WTC11 (cell line): Measurements from ENCODE around the gene ATP2A3. TPM values are rescaled to one million over a fixed set of nuclear protein-coding genes. Genes with fewer than 3 reads are reported as not detected.

Source experiments
- ATAC-seq: fragments of 200-7000 bp; cut with Tn5 transposase; 2 replicates; pipeline ENCODE4 v1.10.0; 2021; ENCODE audit warnings: mild to moderate bottlenecking, moderate library complexity
- CTCF ChIA-PET: fragments of 300-600 bp; sonication (Branson Sonifier 250); formaldehyde crosslinking; loops from one replicate; lab custom pipeline; 2021; ENCODE audit warnings: antibody characterized with exemption; lab: Charles Lee
- POLR2A ChIA-PET: fragments of 350-600 bp; sonication (Branson Sonifier 250); formaldehyde crosslinking; loops from one replicate; lab custom pipeline; 2021; ENCODE audit warnings: antibody characterized with exemption; lab: Charles Lee
- DNase-seq: peaks from one replicate; pipeline ENCODE4 v3.0.0; 2021; ENCODE audit warnings: low spot score
- H3K27ac Mint-ChIP-seq: 2 replicates; pipeline ENCODE4 v1.8.0; 2021; ENCODE audit warnings: mixed read lengths
- H3K27me3 Mint-ChIP-seq: 2 replicates; pipeline ENCODE4 v1.8.0; 2021; ENCODE audit warnings: low read depth, mild to moderate bottlenecking, moderate library complexity, mixed read lengths
- H3K36me3 Mint-ChIP-seq: 2 replicates; pipeline ENCODE4 v1.8.0; 2021; ENCODE audit warnings: mixed read lengths
- H3K4me1 Mint-ChIP-seq: 2 replicates; pipeline ENCODE4 v1.8.0; 2022; ENCODE audit warnings: mixed read lengths
- H3K4me3 Mint-ChIP-seq: 2 replicates; pipeline ENCODE4 v1.8.0; 2021; ENCODE audit warnings: mild to moderate bottlenecking, moderate library complexity, mixed read lengths
- H3K9me3 Mint-ChIP-seq: 2 replicates; pipeline ENCODE4 v1.8.0; 2021; ENCODE audit warnings: mixed read lengths
- ETV6 ChIP-seq: sonication (generic); formaldehyde crosslinking; IDR thresholded peaks from 2 replicates; pipeline ENCODE4 v1.8.1; 2022; ENCODE audit warnings: mild to moderate bottlenecking, missing genetic modification reagents
- FOXP1 ChIP-seq: sonication (generic); formaldehyde crosslinking; IDR thresholded peaks from 2 replicates; pipeline ENCODE4 v1.8.0; 2022; ENCODE audit warnings: missing genetic modification reagents, mild to moderate bottlenecking, moderate library complexity, borderline replicate concordance
- GTF2I ChIP-seq: fragments of 250-450 bp; sonication (Bioruptor Pico); conservative IDR thresholded peaks from 2 replicates; pipeline ENCODE4 v1.4.0; 2021; ENCODE audit warnings: mild to moderate bottlenecking
- NFE2L1 ChIP-seq: sonication (generic); formaldehyde crosslinking; IDR thresholded peaks from 2 replicates; pipeline ENCODE4 v1.8.1; 2023; ENCODE audit warnings: missing genetic modification reagents
- NFYB ChIP-seq: sonication (generic); formaldehyde crosslinking; conservative IDR thresholded peaks from 2 replicates; pipeline ENCODE4 v1.8.0; 2022; ENCODE audit warnings: low read depth, missing genetic modification reagents
- SP1 ChIP-seq: sonication (generic); formaldehyde crosslinking; conservative IDR thresholded peaks from 2 replicates; pipeline ENCODE4 v1.8.1; 2022; ENCODE audit warnings: missing genetic modification reagents
- TCF7 ChIP-seq: sonication (generic); formaldehyde crosslinking; IDR thresholded peaks from 2 replicates; pipeline ENCODE4 v1.8.0; 2022; ENCODE audit warnings: mild to moderate bottlenecking, low read depth, missing genetic modification reagents, moderate library complexity
- ZNF138 ChIP-seq: sonication (generic); formaldehyde crosslinking; conservative IDR thresholded peaks from 2 replicates; pipeline ENCODE4 v1.8.1; 2022; ENCODE audit warnings: mild to moderate bottlenecking, moderate library complexity, missing genetic modification reagents
- ZNF423 ChIP-seq: fragments of 250-450 bp; sonication (Bioruptor Pico); IDR thresholded peaks from 2 replicates; pipeline ENCODE4 v2.1.2; 2022; ENCODE audit warnings: mild to moderate bottlenecking, moderate library complexity
- total RNA-seq: library from RNA; stranded (reverse); gene quantifications from 3 replicates; pipeline ENCODE4 v1.2.3, GENCODE V29; 2021
- TF ChIP-seq, protein P1 (sequence below): sonication (generic); formaldehyde crosslinking; IDR thresholded peaks from 2 replicates; pipeline ENCODE4 v1.8.1; 2023; ENCODE audit warnings: mild to moderate bottlenecking, moderate library complexity, missing genetic modification reagents
- TF ChIP-seq, protein P2 (sequence below): sonication (generic); formaldehyde crosslinking; IDR thresholded peaks from 2 replicates; pipeline ENCODE4 v1.8.0; 2022; ENCODE audit warnings: mild to moderate bottlenecking, missing genetic modification reagents
- TF ChIP-seq, protein P3 (sequence below): sonication (generic); formaldehyde crosslinking; IDR thresholded peaks from 2 replicates; pipeline ENCODE4 v1.8.1; 2022; ENCODE audit warnings: mild to moderate bottlenecking, moderate library complexity, missing genetic modification reagents
- TF ChIP-seq, protein P4 (sequence below): sonication (generic); formaldehyde crosslinking; IDR thresholded peaks from 2 replicates; pipeline ENCODE4 v1.8.1; 2023; ENCODE audit warnings: mild to moderate bottlenecking, missing genetic modification reagents
- TF ChIP-seq, protein P5 (sequence below): fragments of 250-450 bp; sonication (Bioruptor Pico); IDR thresholded peaks from 2 replicates; pipeline ENCODE4 v2.1.2; 2022; ENCODE audit warnings: mild to moderate bottlenecking, moderate library complexity
- TF ChIP-seq, protein P6 (sequence below): sonication (generic); formaldehyde crosslinking; IDR thresholded peaks from 2 replicates; pipeline ENCODE4 v1.8.0; 2022; ENCODE audit warnings: mild to moderate bottlenecking, missing genetic modification reagents
- TF ChIP-seq, protein P7 (sequence below): sonication (generic); formaldehyde crosslinking; IDR thresholded peaks from 2 replicates; pipeline ENCODE4 v1.8.1; 2023; ENCODE audit warnings: mild to moderate bottlenecking, missing genetic modification reagents, moderate library complexity

ATP2A3 gene
- total RNA-seq, 1 experiment from 2014 or later = 37.8 TPM

DNA sequence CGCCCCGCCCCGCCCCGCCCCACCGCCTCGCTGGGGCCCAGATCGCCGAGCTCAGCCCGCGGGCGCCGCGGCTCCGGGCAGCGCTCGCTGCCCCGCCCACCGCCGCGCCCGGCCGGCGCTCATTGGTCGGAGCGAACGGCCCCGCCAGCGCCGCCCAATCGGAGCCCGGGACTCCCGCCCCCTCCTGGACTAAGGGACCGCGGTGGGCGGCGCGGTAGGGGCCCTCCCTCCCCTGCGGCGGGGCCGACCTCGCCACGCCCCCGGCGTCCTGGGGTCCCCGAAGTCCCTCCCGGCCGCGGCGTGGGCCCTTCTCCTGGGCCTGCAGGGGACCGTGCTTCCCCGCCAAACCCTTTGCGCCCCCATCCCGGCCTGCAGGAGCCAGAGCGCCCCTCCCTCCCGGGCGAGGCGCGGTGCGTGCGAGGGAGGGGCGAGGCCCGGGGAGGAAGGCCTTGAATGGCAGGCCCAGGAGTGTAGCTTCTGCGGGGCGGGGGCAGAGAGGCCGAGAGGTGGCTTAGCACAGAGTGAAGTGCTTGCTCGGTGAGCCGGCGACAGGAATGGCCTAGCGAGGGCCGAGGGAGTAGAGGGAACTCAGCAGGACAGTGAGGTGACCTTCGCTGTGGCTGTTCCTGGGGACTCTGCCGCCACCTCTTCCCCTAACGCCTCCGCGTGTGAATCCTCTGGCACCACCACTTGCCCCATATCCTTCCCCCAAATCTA is 71.1 kb downstream of the ATP2A3 start, which contains the start of gene CAMKK1:
Gene CAMKK1 (minus strand): TSS at position 51 of the 717 bp plus-strand sequence. CDS start 7,366 bp downstream, outside the sequence.
- TF ChIP-seq TCF7 (CRISPR knock-in tag) = no peak
- TF ChIP-seq FOXP1 = peak; percentile 58; the same call in 1 of the 2 replicates
- peak; percentile 93 for TF ChIP-seq ZNF423 (CRISPR knock-in tag)
- peak; percentile 66 for TF ChIP-seq NFYB (CRISPR knock-in tag)
- TF ChIP-seq SP1 = peak; percentile 86
- TF ChIP-seq, all 79 proteins: peak for 4
- ChIA-PET POLR2A (interaction anchor here (0.5 to 1.2 kb wide), 2 partner anchors 47 to 1955 kb away, joined by 4 to 7 read pairs; partner anchors contain the start of gene NCBP3), CTCF (interaction anchor here (0.6 to 2.9 kb wide), 13 partner anchors 10 to 211 kb away, joined by 3 to 22 read pairs (median 4); partner anchors contain the start of genes NCBP3 and P2RX1)
- Mint-ChIP-seq H3K4me1 (peaks cover 29% of the 10 kb centered on the region), H3K36me3 (no peaks in the 10 kb centered on the region), H3K4me3 (peak within 1 kb of the TSS; percentile 68), H3K9me3 (no peaks in the 10 kb centered on the region), H3K27ac (peak within 1 kb of the TSS; percentile 90), H3K27me3 (peaks cover 7% of the 10 kb centered on the region; the same call in 1 of the 2 replicates)
- ATAC-seq (peak; percentile 80), DNase-seq (peak; percentile 86)

DNA sequence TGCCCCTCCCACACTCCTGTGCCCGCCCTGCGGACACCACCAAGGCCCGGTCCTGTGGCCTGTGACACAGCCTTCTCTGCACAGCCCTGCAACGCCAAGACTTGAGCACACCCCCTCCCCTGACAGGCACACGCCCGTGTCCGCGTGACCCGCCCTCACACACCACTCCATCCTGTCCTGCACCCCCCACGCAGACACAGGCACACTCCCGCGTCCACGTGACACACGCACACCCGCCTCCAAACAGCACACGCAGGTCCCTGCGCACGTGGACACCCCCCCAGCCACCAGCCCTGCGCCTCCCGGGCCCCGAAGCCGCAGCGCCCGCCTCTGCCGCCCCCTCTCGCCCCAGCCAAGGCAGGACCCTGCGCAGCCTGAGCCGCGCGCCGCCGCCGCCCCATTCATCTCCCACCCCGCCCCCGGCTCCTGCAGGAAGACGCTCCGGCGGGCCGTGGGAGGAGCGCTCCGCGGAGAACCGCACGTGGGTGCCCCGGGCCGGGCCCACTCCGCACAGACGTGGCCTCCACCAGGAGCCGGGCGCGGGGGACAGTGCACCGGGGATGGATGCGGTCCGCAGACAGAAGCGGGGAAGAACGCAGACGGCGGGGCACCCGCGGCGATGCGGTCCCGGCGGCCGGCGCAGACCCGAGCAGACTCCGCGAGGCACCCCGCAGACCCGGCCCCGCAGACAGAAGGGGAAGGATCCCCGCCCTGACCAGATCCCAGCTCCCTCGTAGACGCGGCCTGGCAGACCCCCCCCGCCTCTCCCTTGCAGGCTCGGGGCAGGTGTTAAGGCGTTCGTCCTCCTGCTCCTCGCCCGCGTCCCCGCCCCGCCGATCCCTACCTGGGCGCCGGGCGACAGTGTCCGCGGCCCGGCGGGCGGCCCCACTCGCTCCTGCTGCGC is 71.9 kb downstream of the ATP2A3 start:
- ChIA-PET POLR2A (interaction anchor here (0.5 to 1.2 kb wide), 2 partner anchors 46 to 1956 kb away, joined by 4 to 7 read pairs; partner anchors contain the start of gene NCBP3), CTCF (interaction anchor here (0.6 to 2.9 kb wide), 13 partner anchors 11 to 210 kb away, joined by 3 to 22 read pairs (median 3); partner anchors contain the start of genes NCBP3 and P2RX1)
- Mint-ChIP-seq H3K36me3 (no peaks in the 10 kb centered on the region), H3K4me3 (peak overlapping the region; percentile 67), H3K4me1 (peaks cover 32% of the 10 kb centered on the region), H3K9me3 (no peaks in the 10 kb centered on the region), H3K27ac (no peak overlapping the region), H3K27me3 (peaks cover 7% of the 10 kb centered on the region; the same call in 1 of the 2 replicates)
- TF ChIP-seq ZNF138 (CRISPR knock-in tag) (0 out of 2 replicates have a peak, but pooled peaks have one; percentile 68), NFE2L1 (CRISPR knock-in tag) (peak; percentile 75), ETV6 (no peak; the same call in 1 of the 2 replicates), GTF2I (CRISPR knock-in tag) (no peak), SP1 (peak; percentile 43; the same call in 1 of the 2 replicates), FOXP1 (0 out of 2 replicates have a peak, but pooled peaks have one; percentile 55)
- TF ChIP-seq, protein P1, sequence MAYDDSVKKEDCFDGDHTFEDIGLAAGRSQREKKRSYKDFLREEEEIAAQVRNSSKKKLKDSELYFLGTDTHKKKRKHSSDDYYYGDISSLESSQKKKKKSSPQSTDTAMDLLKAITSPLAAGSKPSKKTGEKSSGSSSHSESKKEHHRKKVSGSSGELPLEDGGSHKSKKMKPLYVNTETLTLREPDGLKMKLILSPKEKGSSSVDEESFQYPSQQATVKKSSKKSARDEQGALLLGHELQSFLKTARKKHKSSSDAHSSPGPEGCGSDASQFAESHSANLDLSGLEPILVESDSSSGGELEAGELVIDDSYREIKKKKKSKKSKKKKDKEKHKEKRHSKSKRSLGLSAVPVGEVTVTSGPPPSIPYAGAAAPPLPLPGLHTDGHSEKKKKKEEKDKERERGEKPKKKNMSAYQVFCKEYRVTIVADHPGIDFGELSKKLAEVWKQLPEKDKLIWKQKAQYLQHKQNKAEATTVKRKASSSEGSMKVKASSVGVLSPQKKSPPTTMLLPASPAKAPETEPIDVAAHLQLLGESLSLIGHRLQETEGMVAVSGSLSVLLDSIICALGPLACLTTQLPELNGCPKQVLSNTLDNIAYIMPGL (CRISPR knock-in tag) = peak; percentile 74; the same call in 1 of the 2 replicates
- TF ChIP-seq, protein P2, sequence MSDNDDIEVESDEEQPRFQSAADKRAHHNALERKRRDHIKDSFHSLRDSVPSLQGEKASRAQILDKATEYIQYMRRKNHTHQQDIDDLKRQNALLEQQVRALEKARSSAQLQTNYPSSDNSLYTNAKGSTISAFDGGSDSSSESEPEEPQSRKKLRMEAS (CRISPR knock-in tag) = 0 out of 2 replicates have a peak, but pooled peaks have one; percentile 2
- TF ChIP-seq, protein P3, sequence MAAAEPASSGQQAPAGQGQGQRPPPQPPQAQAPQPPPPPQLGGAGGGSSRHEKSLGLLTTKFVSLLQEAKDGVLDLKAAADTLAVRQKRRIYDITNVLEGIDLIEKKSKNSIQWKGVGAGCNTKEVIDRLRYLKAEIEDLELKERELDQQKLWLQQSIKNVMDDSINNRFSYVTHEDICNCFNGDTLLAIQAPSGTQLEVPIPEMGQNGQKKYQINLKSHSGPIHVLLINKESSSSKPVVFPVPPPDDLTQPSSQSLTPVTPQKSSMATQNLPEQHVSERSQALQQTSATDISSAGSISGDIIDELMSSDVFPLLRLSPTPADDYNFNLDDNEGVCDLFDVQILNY (CRISPR knock-in tag) = 0 out of 2 replicates have a peak, but pooled peaks have one; percentile 28
- TF ChIP-seq, protein P4, sequence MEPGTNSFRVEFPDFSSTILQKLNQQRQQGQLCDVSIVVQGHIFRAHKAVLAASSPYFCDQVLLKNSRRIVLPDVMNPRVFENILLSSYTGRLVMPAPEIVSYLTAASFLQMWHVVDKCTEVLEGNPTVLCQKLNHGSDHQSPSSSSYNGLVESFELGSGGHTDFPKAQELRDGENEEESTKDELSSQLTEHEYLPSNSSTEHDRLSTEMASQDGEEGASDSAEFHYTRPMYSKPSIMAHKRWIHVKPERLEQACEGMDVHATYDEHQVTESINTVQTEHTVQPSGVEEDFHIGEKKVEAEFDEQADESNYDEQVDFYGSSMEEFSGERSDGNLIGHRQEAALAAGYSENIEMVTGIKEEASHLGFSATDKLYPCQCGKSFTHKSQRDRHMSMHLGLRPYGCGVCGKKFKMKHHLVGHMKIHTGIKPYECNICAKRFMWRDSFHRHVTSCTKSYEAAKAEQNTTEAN (CRISPR knock-in tag) = 0 out of 2 replicates have a peak, but pooled peaks have one; percentile 37
- TF ChIP-seq, protein P5, sequence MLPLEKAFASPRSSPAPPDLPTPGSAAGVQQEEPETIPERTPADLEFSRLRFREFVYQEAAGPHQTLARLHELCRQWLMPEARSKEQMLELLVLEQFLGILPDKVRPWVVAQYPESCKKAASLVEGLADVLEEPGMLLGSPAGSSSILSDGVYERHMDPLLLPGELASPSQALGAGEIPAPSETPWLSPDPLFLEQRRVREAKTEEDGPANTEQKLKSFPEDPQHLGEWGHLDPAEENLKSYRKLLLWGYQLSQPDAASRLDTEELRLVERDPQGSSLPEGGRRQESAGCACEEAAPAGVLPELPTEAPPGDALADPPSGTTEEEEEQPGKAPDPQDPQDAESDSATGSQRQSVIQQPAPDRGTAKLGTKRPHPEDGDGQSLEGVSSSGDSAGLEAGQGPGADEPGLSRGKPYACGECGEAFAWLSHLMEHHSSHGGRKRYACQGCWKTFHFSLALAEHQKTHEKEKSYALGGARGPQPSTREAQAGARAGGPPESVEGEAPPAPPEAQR (CRISPR knock-in tag) = no peak
- TF ChIP-seq, protein P6, sequence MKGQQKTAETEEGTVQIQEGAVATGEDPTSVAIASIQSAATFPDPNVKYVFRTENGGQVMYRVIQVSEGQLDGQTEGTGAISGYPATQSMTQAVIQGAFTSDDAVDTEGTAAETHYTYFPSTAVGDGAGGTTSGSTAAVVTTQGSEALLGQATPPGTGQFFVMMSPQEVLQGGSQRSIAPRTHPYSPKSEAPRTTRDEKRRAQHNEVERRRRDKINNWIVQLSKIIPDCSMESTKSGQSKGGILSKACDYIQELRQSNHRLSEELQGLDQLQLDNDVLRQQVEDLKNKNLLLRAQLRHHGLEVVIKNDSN (CRISPR knock-in tag) = peak; percentile 54
- TF ChIP-seq, protein P7, sequence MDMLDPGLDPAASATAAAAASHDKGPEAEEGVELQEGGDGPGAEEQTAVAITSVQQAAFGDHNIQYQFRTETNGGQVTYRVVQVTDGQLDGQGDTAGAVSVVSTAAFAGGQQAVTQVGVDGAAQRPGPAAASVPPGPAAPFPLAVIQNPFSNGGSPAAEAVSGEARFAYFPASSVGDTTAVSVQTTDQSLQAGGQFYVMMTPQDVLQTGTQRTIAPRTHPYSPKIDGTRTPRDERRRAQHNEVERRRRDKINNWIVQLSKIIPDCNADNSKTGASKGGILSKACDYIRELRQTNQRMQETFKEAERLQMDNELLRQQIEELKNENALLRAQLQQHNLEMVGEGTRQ (CRISPR knock-in tag) = peak; percentile 75
- DNase-seq (peak; percentile 64), ATAC-seq (peak; percentile 32)
